Neutrophil (primary cell): ENCODE data around the gene COL2A1.

Experiments
- H3K27ac ChIP-seq: fragments of 200-600 bp; sonication (generic); 2 replicates; pipeline ENCODE4 v1.5.1; 2016; ENCODE audit warnings: mild to moderate bottlenecking, moderate library complexity
- H3K27me3 ChIP-seq: fragments of 200-600 bp; sonication (generic); 2 replicates; pipeline ENCODE4 v1.6.0; 2016; ENCODE audit warnings: mild to moderate bottlenecking
- H3K36me3 ChIP-seq: fragments of 200-600 bp; sonication (generic); 2 replicates; pipeline ENCODE4 v1.5.1; 2017
- H3K4me1 ChIP-seq, 2 experiments: fragments of 200-600 bp in 1 of 2; sonication (generic) in 1 of 2; 1 replicate in 1 of 2; 2 replicates in 1 of 2; pipeline versions ENCODE4 v1.5.1 to v1.6.1; 2013 to 2016; ENCODE audit warnings: low read depth in 1 of 2, low read length in 1 of 2, mild to moderate bottlenecking in 1 of 2, moderate library complexity in 1 of 2; ENCODE audit not compliant: control insufficient read depth in 1 of 2, insufficient read depth in 1 of 2
- H3K4me3 ChIP-seq, 2 experiments: fragments of 200-600 bp in 1 of 2; sonication (generic) in 1 of 2; 1 replicate in 1 of 2; 2 replicates in 1 of 2; pipeline ENCODE4 v1.5.1; 2013 to 2016; ENCODE audit warnings: low read depth in 1 of 2, low read length in 1 of 2, mild to moderate bottlenecking in 1 of 2, moderate library complexity in 1 of 2
- H3K9me3 ChIP-seq: fragments of 200-600 bp; sonication (generic); 2 replicates; pipeline ENCODE4 v1.5.1; 2016
- CTCF ChIP-seq: fragments of 200-600 bp; sonication (generic); IDR thresholded peaks from 2 replicates; pipeline ENCODE4 v1.5.1; 2016; ENCODE audit warnings: antibody characterized with exemption

Gene COL2A1

GRCh38 chr12:47980197-47980596 is 24.1 kb downstream of the COL2A1 start:
- Histone ChIP-seq H3K4me3 (no peak overlapping the region), H3K36me3 (no peaks in the 10 kb centered on the region), H3K9me3 (no peaks in the 10 kb centered on the region), H3K4me1 (no peaks in the 10 kb centered on the region), H3K27ac (no peak overlapping the region), H3K27me3 (no peaks in the 10 kb centered on the region)
- no peak for TF ChIP-seq CTCF

GRCh38 chr12:47979686-47980085 is 24.6 kb downstream of the COL2A1 start:
- Histone ChIP-seq H3K36me3 (no peaks in the 10 kb centered on the region), H3K27me3 (no peaks in the 10 kb centered on the region), H3K4me1 (no peaks in the 10 kb centered on the region), H3K27ac (no peak overlapping the region), H3K4me3 (no peak overlapping the region), H3K9me3 (no peaks in the 10 kb centered on the region)
- TF ChIP-seq CTCF, result no peak

- Histone ChIP-seq H3K9me3 (no peaks in the 10 kb centered on the region), H3K36me3 (no peaks in the 10 kb centered on the region), H3K4me1 (no peaks in the 10 kb centered on the region), H3K4me3 (no peak overlapping the region), H3K27me3 (no peaks in the 10 kb centered on the region), H3K27ac (no peak overlapping the region)
- no peak for TF ChIP-seq CTCF
These were observed 25.1 kb downstream of the COL2A1 start for GRCh38 chr12:47979166-47979565.

- TF ChIP-seq CTCF, result no peak
- Histone ChIP-seq H3K9me3 (no peaks in the 10 kb centered on the region), H3K36me3 (no peaks in the 10 kb centered on the region), H3K27me3 (no peaks in the 10 kb centered on the region), H3K27ac (no peak overlapping the region), H3K4me1 (no peaks in the 10 kb centered on the region), H3K4me3 (no peak overlapping the region)
These were observed 25.7 kb downstream of the COL2A1 start for GRCh38 chr12:47978598-47978873.

- no peaks in the 10 kb centered on the region for H3K4me1 ChIP-seq
- no peaks in the 10 kb centered on the region for H3K9me3 ChIP-seq
- TF ChIP-seq CTCF, result no peak
- H3K27me3 ChIP-seq, result no peaks in the 10 kb centered on the region
- H3K27ac ChIP-seq, result no peak overlapping the region
- no peaks in the 10 kb centered on the region for H3K36me3 ChIP-seq
- H3K4me3 ChIP-seq, result no peak overlapping the region
These were observed 26.3 kb downstream of the COL2A1 start for GRCh38 chr12:47977772-47978597.
